C4-2B (cell line): ENCODE results near the gene ATXN1.

Experiments
- H3K27ac ChIP-seq: fragments of 450-650 bp; 2 replicates; pipeline ENCODE4 v1.5.1; 2017
- ZFX ChIP-seq: fragments of 450-650 bp; IDR thresholded peaks from 2 replicates; pipeline ENCODE4 v1.6.1; 2017
- TF ChIP-seq, protein P1 (sequence below): fragments of 450-650 bp; conservative IDR thresholded peaks from 2 replicates; pipeline ENCODE4 v1.5.1; 2017; ENCODE audit warnings: mild to moderate bottlenecking

ATXN1 gene

DNA sequence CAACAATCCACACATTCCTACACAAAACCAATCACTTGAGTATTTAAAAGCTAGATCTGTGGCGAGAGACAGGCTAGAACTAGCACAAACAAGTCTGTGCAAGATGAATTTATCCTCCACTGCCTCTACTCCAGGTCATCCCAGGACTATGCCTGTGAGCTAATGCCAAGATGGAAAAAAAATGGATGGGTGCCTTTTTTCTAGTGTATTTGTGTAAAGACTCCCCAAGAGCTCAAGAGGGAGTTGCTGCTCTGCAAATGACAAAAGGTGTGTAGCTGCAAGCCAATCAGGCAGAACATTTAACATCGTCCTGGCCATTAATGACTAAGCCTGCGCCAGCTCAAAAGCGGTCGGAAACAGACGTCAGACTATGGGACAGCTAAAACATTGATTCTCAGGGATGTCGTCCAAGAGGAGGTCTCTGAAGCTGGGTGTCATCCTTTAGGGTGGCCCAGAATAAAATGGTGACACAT, 21.9 kb downstream of the ATXN1 start:
- no peak overlapping the region for H3K27ac ChIP-seq

DNA sequence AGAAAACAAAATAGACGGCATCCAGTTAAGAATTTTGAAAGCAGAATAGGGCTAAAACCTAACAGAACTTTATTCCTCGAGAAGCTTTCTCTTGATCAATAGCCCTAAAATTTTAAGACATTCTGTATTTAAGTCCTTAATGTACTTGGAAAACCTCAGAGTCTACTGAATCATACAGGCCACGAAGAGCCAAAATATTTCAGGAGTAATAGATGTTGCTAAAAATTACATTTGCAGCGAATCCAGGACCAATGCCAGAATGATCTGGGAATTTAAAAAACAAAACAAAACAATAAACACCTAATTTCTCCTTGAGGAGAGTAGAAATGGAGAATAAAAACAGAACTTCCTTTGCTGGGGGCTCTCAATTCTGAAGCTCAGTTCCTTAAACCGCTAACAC, 23.3 kb downstream of the ATXN1 start:
- no peak for TF ChIP-seq ZFX
- TF ChIP-seq, protein P1, sequence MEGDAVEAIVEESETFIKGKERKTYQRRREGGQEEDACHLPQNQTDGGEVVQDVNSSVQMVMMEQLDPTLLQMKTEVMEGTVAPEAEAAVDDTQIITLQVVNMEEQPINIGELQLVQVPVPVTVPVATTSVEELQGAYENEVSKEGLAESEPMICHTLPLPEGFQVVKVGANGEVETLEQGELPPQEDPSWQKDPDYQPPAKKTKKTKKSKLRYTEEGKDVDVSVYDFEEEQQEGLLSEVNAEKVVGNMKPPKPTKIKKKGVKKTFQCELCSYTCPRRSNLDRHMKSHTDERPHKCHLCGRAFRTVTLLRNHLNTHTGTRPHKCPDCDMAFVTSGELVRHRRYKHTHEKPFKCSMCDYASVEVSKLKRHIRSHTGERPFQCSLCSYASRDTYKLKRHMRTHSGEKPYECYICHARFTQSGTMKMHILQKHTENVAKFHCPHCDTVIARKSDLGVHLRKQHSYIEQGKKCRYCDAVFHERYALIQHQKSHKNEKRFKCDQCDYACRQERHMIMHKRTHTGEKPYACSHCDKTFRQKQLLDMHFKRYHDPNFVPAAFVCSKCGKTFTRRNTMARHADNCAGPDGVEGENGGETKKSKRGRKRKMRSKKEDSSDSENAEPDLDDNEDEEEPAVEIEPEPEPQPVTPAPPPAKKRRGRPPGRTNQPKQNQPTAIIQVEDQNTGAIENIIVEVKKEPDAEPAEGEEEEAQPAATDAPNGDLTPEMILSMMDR, result no peak
- H3K27ac ChIP-seq, result no peak overlapping the region

More for the DNA sequence above, 21.9 kb downstream of the ATXN1 start:
- TF ChIP-seq, protein P1, result no peak
- no peak for TF ChIP-seq ZFX

DNA sequence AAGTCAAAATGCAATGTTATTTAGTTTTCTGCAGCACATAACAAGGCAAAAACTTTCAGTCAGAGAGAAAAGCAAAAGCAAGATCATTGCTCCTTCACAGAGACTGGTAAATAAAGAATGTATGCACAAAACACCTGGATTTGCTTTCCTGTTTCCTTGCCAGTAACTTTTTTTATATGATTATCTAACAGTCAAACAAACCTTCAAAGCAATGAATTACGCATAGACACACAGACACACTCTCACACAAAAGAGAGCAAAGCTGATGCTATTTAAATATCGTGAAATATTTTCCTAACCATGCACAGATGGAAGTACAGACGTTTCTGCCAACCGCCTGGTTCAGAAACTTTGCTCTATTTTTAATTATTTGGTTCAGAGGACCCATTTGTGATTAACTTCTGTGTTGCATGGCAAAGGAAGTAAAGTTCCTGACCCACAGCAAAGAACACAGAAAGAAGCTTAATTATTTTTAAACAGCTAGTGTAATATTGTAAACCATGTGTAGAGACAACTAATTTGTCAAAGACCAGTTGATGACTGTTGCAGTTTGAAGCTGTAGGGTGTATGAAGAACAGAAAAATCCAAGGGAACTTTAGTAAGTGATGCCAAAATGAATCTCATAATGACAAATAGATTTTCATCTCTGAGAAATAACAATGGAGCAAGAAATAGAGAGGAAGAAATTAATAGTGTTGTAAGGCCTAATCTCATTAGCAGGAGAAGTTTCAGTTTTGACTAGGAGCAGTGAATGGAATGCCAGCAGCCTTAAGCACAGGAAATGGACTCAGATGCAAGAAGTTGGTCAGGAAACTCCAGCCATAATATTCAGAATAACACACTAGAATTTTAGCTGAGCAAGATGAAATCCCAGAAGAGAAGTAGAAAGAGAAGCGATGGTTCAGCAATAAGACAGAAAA, 24.1 kb downstream of the ATXN1 start:
- no peak overlapping the region for H3K27ac ChIP-seq
- no peak for TF ChIP-seq ZFX

DNA sequence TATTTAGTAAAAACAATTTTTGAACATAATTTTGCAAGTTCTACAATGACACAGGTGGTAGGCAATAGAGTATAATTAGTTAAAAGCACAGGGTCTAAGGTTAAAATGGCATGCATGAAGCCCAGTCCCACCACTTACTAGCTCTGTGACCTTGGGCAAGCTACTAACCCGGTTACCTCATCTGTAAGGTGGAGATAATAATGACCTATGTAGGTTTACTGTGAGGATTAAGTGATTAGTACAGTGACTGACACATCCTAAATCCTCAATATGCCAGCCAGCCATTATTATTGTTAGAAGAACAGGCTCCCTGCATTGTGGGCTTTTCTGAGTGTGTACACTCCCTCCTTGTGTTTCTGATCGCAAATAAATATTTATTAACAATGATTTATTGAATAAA, 26.2 kb downstream of the ATXN1 start:
- TF ChIP-seq, protein P1, result no peak
- TF ChIP-seq ZFX, result no peak
- H3K27ac ChIP-seq, result no peak overlapping the region

DNA sequence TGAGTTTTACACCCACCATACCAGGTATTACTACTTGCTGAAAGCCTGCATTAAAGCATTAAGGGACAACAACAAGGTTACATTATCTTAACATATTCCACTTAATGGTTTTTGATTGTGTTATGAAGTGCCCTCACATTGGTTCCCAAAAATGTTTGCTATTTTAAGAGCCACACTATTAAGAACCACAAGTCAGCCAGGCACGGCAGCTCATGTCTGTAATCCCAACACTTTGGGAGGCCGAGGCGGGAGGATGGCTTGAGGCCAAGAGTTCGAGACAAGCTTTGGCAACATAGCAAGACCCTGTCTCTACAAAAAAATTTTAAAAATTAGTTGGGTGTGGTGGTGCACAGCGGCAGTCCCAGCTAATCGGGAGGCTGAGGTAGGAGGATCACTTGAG, 28.2 kb downstream of the ATXN1 start:
- TF ChIP-seq ZFX, result no peak
- TF ChIP-seq, protein P1, result no peak
- H3K27ac ChIP-seq, result no peak overlapping the region

DNA sequence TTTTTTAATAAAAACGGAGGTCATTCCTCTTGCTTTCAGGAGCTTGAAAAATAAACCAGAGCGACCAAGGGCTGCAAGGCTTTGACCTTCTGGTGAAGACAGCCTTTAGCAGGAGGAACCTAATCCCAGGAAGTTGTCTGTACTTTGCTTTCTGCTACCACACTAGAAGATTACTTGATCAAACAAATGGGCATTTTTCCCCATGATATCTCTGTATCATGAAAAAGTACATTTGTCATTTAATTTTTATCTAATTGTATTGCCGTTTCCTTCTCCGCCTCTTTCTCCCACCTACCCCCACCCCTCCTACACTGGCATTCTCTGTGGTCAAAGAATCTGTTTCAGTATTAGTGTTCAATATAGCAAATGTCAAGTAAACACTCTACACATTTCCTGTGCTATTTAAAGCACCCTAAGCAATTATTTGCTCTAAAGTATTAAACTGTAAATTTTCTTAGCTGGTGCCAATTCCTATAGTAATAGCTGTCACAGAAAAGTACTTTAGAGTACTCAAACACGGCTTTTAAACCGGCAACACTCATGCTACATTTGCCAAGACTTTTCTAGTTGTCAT, 29.7 kb downstream of the ATXN1 start:
- TF ChIP-seq, protein P1, result no peak
- TF ChIP-seq ZFX, result no peak
- H3K27ac ChIP-seq, result no peak overlapping the region

DNA sequence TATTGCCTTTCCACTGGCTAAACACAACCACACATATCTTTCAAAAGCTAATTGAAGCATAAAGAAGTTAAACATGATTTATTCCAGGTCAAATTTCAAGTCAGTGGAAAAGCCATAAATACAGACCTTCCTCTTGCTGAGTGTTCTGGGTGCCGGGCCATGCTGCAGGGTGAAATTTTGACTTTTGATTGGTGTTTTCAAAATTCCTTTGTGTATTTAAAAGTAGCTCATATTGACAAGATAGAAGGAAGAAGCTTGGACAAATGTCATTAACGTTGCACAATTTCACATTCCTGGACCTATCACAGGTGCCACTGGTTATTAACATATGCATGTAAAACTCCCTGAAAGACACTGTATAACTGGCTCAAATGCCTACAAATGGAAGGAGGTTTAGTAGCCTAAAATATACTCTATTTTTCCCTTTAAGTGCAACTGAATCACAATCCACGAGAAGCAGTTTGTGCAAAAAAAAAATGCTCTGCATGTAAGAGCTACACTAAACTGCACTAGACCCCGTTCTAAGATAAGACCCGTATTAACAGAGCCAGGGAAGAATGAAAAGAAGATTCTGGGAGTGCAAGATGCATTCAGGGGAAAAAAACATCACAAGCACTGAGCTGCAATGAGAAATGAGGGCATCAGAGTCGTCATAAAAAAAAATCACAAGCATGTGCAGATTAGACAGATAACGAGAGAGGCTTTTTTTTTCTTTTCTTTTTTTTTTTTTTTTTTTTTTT, 30.4 kb downstream of the ATXN1 start:
- TF ChIP-seq, protein P1, result no peak
- TF ChIP-seq ZFX, result no peak
- H3K27ac ChIP-seq, result no peak overlapping the region
